Stomach (tissue), 9 donors: ENCODE results near the gene GDPD3. TPM values are rescaled to one million over a fixed set of nuclear protein-coding genes. Genes with fewer than 3 reads are reported as not detected.

Experiments used
- DNase-seq, 2 donors: peaks; one replicate each; pipeline versions ENCODE4 v3.0.0 to v3.0.0-alpha.2; 2013 to 2019
- H3K27ac ChIP-seq, 5 donors: fragments of 200-600 bp in 4 of 5; sonication (generic) in 4 of 5; one replicate each; pipeline ENCODE4 v1.5.1; 2013 to 2019; ENCODE audit warnings: mild to moderate bottlenecking in 1 of 5, moderate library complexity in 1 of 5
- H3K27me3 ChIP-seq, 3 donors: fragments of 200-600 bp; sonication (generic); one replicate each; pipeline ENCODE4 v1.5.1; 2017 to 2019; ENCODE audit warnings: mixed run types in 1 of 3
- H3K36me3 ChIP-seq, 4 donors: fragments of 200-600 bp; sonication (generic); 1 replicate in 3 of 4; 2 replicates in 1 of 4; pipeline ENCODE4 v1.5.1; 2016 to 2019
- H3K4me1 ChIP-seq, 4 donors: fragments of 200-600 bp; sonication (generic); one replicate each; pipeline ENCODE4 v1.5.1; 2016 to 2019
- H3K4me3 ChIP-seq, 4 donors: fragments of 200-600 bp; sonication (generic) in 3 of 4; one replicate each; pipeline ENCODE4 v1.5.1; 2016 to 2019; ENCODE audit warnings: mild to moderate bottlenecking in 1 of 4
- H3K9me3 ChIP-seq, 4 donors: fragments of 200-600 bp; sonication (generic); one replicate each; pipeline ENCODE4 v1.5.1; 2016 to 2019
- EP300 ChIP-seq: sonication (generic); formaldehyde crosslinking; IDR thresholded peaks from one replicate; pipeline ENCODE4 v1.6.1; 2017; ENCODE audit warnings: antibody characterized with exemption
- POLR2A ChIP-seq, 4 donors: fragments of 450-650 bp; IDR thresholded peaks; one replicate each; pipeline ENCODE4 v1.6.1; 2016; ENCODE audit warnings: antibody characterized with exemption in 4 of 4, control low read depth in 2 of 4, mild to moderate bottlenecking in 1 of 4, moderate library complexity in 1 of 4
- POLR2AphosphoS5 ChIP-seq, 3 donors: sonication (generic); formaldehyde crosslinking; IDR thresholded peaks; one replicate each; pipeline ENCODE4 v1.6.1; 2016; ENCODE audit warnings: antibody characterized with exemption in 3 of 3
- WGBS, 5 donors: extraction: QIAGEN DNeasy Blood & Tissue Kit in 3 of 5; methylation state at CpG; one replicate each; pipeline versions ENCODE4 v1.1.5 to v1.1.7; 2013 to 2018; 5-methylcytosine and 5-hydroxymethylcytosine counted together
- intact Hi-C: fragments of 100-400 bp; cut with DNase I; formaldehyde crosslinking; loops from one replicate; pipeline ENCODE4 v1.15.1; 2023; ENCODE audit warnings: low total_unique reads
- polyA plus RNA-seq, 3 donors: library from polyadenylated mRNA; stranded (reverse); fragments of 200-250 nt; gene quantifications; one replicate each; pipeline ENCODE4 v1.2.3, GENCODE V29; 2013
- total RNA-seq, 5 donors: library from RNA; depleted of rRNA; stranded (reverse); fragments of >200 nt; gene quantifications; one replicate each; pipeline versions ENCODE4 v1.1.0 to v1.2.3, GENCODE V29; 2014 to 2016
- TF ChIP-seq, protein P1 (sequence below), 7 experiments: fragments of 450-650 bp in 4 of 7; fragments of 200-600 bp in 3 of 7; sonication (generic) in 3 of 7; IDR thresholded peaks; one replicate each; pipeline ENCODE4 v1.5.1; 2016 to 2019; ENCODE audit warnings: antibody characterized with exemption in 7 of 7, control low read depth in 2 of 7, mild to moderate bottlenecking in 1 of 7
- donor health status: healthy with polysubstance abuse.
- donor health status: Bipolar disorder and iron deficiency.
- donor health status: healthy.

GDPD3 gene
- total and polyA plus RNA-seq, 8 donors, result 1.8 to 178 (median 5.9) TPM

DNA sequence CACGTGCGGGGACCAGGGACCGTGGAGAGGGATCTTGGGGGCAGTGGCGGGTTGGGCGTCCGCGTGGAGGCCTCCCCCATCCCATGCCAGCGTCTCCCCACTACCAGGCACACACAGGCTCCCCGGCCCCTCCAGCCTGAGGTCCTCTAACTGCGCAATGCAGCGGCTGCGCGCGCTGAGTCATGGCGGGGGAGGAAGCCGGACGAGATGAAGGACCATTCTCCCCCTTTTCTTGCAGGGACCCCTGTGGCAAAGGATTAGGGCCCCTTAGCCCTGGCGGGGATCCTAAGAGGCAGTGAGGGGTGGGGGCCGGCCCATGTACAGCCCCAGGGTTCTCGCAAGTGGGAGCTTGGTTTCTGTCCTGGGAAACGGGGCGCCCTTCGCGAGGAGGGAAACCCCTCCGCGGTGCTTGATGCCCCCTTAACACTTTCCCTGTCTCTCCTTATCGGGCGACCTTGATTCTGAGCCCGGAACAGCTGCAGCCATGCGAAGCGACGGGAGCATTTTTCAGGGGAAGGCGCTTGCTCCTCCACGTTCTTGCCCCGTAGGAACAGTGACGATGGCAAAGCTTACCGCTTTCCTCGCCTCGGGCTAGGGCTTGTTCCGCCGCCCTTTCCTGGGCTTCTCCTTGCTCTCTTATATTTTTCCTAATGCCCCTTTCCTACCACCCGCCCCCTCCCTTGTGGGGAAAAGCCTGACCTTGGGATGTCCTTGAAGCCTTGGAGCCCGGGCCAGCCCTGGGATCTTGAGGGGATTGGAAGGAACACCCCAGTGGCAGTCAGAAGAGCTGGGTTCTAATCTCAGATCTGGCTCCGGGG, 47.2 kb downstream of the GDPD3 start:
- intact Hi-C loops, result no loop called here
- peak overlapping the region; percentile 93 to 100 (median 98) for H3K27ac ChIP-seq
- H3K9me3 ChIP-seq, result no peaks in the 10 kb centered on the region
- peak overlapping the region; percentile 75 to 96 (median 80) for H3K4me3 ChIP-seq
- DNase-seq, result no peak
- TF ChIP-seq EP300, result no peak
- no peak for TF ChIP-seq POLR2A (IDR thresholded peaks at IDR 0.05)
- no peak for TF ChIP-seq POLR2AphosphoS5 (IDR thresholded peaks at IDR 0.05)
- TF ChIP-seq, protein P1, sequence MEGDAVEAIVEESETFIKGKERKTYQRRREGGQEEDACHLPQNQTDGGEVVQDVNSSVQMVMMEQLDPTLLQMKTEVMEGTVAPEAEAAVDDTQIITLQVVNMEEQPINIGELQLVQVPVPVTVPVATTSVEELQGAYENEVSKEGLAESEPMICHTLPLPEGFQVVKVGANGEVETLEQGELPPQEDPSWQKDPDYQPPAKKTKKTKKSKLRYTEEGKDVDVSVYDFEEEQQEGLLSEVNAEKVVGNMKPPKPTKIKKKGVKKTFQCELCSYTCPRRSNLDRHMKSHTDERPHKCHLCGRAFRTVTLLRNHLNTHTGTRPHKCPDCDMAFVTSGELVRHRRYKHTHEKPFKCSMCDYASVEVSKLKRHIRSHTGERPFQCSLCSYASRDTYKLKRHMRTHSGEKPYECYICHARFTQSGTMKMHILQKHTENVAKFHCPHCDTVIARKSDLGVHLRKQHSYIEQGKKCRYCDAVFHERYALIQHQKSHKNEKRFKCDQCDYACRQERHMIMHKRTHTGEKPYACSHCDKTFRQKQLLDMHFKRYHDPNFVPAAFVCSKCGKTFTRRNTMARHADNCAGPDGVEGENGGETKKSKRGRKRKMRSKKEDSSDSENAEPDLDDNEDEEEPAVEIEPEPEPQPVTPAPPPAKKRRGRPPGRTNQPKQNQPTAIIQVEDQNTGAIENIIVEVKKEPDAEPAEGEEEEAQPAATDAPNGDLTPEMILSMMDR (IDR thresholded peaks at IDR 0.05), result no peak
- H3K27me3 ChIP-seq, result no peaks in the 10 kb centered on the region
- WGBS, 5 donors, result 0 to 1% (median 0%) methylated on average over 40 to 44 of the region's 44 CpGs
- H3K4me1 ChIP-seq, result peaks cover 49 to 67% (median 61%) of the 10 kb centered on the region in 4 donors
- peaks cover 41 to 46% (median 44%) of the 10 kb centered on the region in 4 donors for H3K36me3 ChIP-seq

- Histone ChIP-seq H3K4me3 (peak within 1 kb of the TSS; percentile 75 to 96 (median 80)), H3K27me3 (no peaks in the 10 kb centered on the region), H3K4me1 (peaks cover 49 to 67% (median 60%) of the 10 kb centered on the region in 4 donors), H3K36me3 (peaks cover 33 to 38% (median 36%) of the 10 kb centered on the region in 4 donors), H3K27ac (peak within 1 kb of the TSS; percentile 93 to 100 (median 98)), H3K9me3 (no peaks in the 10 kb centered on the region)
- intact Hi-C loops, result no loop called here
- TF ChIP-seq POLR2AphosphoS5 (IDR thresholded peaks at IDR 0.05), result peak; percentile 86 to 98 (median 98)
- TF ChIP-seq, protein P1 (IDR thresholded peaks at IDR 0.05), result peak in 2 of 7 experiments; percentile 5 to 10
- peak; percentile 27 for TF ChIP-seq EP300
- TF ChIP-seq POLR2A (IDR thresholded peaks at IDR 0.05), result peak in 2 of 4 donors; percentile 90 to 98
- DNase-seq, result peak; percentile 98 to 99
- 0 to 1% (median 0%) methylated on average over 50 to 99 of the region's 99 CpGs for WGBS, 5 donors
These were observed 48.0 kb downstream of the GDPD3 start, which contains the start of gene ALDOA for GRCh38 chr16:30065102-30065942. Gene ALDOA (plus strand): TSS chr16:30065760. CDS start chr16:30066898, 1,138 bp downstream.

DNA sequence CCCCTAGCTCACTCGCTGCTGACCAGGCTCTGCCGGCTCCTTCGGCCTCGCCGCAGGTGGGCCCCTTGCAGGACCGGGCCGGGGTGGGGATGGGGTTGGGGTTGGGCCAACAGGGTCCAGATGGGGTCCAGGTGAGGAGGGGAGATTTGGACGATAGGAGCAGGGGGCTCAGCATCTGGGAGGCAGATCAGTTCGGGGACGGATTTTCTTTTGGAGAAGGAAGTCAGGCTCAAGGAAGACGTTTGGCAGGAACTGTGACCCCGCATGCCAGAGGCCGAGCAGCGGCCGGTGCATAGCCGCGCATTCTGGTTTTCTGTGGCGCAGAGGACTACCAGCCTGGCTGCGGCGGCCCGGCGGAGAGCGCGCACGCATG, 48.6 kb downstream of the GDPD3 start:
- peak in 1 of 3 donors; percentile 29 for TF ChIP-seq POLR2AphosphoS5 (IDR thresholded peaks at IDR 0.05)
- no peak for TF ChIP-seq EP300
- Histone ChIP-seq H3K36me3 (peaks cover 27 to 32% (median 30%) of the 10 kb centered on the region in 4 donors), H3K27me3 (no peaks in the 10 kb centered on the region), H3K9me3 (no peaks in the 10 kb centered on the region), H3K4me3 (peak overlapping the region; percentile 75 to 96 (median 80)), H3K4me1 (peaks cover 43 to 66% (median 57%) of the 10 kb centered on the region in 4 donors), H3K27ac (peak overlapping the region; percentile 92 to 100 (median 98))
- WGBS, 5 donors, result 0 to 1% (median 1%) methylated on average over 11 to 25 of the region's 25 CpGs
- intact Hi-C loops, result no loop called here
- no peak for DNase-seq

DNA sequence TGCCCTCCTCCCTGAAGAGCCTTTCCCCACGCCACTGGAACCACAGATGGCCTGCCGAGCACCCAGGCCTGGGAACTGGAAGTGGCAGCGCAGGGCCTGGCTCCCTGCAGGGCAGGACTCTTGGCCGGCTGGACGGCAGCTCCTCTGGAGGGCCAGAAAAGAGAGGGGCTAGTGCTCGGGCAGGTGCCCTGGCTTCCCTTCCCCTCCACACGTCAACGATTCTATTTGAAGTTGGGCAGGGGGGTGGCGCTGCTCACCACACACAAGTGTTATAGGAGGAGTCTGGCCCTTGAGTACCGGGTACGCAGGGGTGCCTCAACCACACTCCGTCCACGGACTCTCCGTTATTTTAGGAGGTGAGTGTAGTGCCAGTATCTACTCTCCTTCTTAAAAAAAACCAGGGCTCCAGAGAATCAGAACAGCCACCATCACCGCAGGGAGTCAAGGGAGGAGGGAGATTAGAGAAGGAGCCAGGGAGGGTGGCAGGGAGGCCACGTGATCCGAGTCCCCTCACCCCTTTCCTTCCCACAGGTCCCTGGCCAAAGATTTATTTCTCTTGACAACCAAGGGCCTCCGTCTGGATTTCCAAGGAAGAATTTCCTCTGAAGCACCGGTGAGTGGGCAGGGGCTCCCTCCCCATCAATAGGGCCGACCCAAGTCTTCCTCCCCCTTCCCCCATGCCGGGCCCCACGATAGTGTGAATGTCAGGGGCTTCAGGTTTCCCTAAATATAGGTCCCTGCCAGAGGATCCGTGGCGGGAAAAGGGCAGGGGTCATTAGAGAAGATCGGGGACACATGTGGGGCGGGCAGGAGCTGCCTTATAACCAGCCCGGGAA, 49.2 kb downstream of the GDPD3 start:
- TF ChIP-seq, protein P1 (IDR thresholded peaks at IDR 0.05), result peak in 2 of 7 experiments; percentile 51 to 60
- TF ChIP-seq EP300, result no peak
- TF ChIP-seq POLR2AphosphoS5 (IDR thresholded peaks at IDR 0.05), result peak; percentile 38 to 79 (median 73)
- TF ChIP-seq POLR2A (IDR thresholded peaks at IDR 0.05), result no peak
- Histone ChIP-seq H3K4me1 (peaks cover 37 to 60% (median 51%) of the 10 kb centered on the region in 4 donors), H3K4me3 (peak overlapping the region; percentile 75 to 96 (median 80)), H3K27me3 (no peaks in the 10 kb centered on the region), H3K9me3 (no peaks in the 10 kb centered on the region), H3K36me3 (peaks cover 21 to 26% (median 24%) of the 10 kb centered on the region in 4 donors), H3K27ac (peak overlapping the region; percentile 92 to 100 (median 98))
- DNase-seq, result peak; percentile 79 to 89
- WGBS, 5 donors, result 1 to 5% (median 3%) methylated on average over 16 to 27 of the region's 27 CpGs
- intact Hi-C loops, result no loop called here
